ENCODE results near the gene MTMR3.

- TF ChIP-seq SMC3 (IDR thresholded peaks at IDR 0.05; ENCODE audit: low read depth, low read length) (no peak), CTCF (IDR thresholded peaks at IDR 0.05) (no peak), TEAD4 (IDR thresholded peaks at IDR 0.05; ENCODE audit: borderline replicate concordance, insufficient read depth) (no peak), CHD2 (IDR thresholded peaks at IDR 0.05; ENCODE audit: low read length, partially characterized antibody) (no peak), TAF1 (IDR thresholded peaks at IDR 0.05; ENCODE audit: borderline replicate concordance, low read depth, low read length) (no peak), FOXJ3 (CRISPR knock-in tag; IDR thresholded peaks at IDR 0.05) (no peak), REST (IDR thresholded peaks at IDR 0.05; ENCODE audit: low read depth, low read length) (no peak), RXRA (IDR thresholded peaks at IDR 0.05; ENCODE audit: borderline replicate concordance, low read depth) (no peak), FOSL2 (IDR thresholded peaks at IDR 0.05; ENCODE audit: borderline replicate concordance, low read depth) (no peak), POLR2AphosphoS5 (IDR thresholded peaks at IDR 0.05; ENCODE audit: low read depth, low read length) (no peak), EZH2phosphoT487 (IDR thresholded peaks at IDR 0.05; ENCODE audit: borderline replicate concordance, low read depth) (no peak), YY1 (IDR thresholded peaks at IDR 0.05; ENCODE audit: low read depth) (no peak)
- TF ChIP-seq, protein P1, sequence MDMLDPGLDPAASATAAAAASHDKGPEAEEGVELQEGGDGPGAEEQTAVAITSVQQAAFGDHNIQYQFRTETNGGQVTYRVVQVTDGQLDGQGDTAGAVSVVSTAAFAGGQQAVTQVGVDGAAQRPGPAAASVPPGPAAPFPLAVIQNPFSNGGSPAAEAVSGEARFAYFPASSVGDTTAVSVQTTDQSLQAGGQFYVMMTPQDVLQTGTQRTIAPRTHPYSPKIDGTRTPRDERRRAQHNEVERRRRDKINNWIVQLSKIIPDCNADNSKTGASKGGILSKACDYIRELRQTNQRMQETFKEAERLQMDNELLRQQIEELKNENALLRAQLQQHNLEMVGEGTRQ (IDR thresholded peaks at IDR 0.05; ENCODE audit: borderline replicate concordance, low read depth, low read length): no peak
These were observed 92.5 kb downstream of the MTMR3 start for GRCh38 chr22:29975494-29975893.
